DMS114 treated with DMSO at 0.1 percent for 48 hours (cell line): ENCODE results near the gene SLC25A44.

Experiments used
- DNase-seq: peaks from one replicate; lab custom pipeline; 2025; ENCODE audit not compliant: unreplicated experiment; lab: John Stamatoyannopoulos, UW

The SLC25A44 gene, protein sequence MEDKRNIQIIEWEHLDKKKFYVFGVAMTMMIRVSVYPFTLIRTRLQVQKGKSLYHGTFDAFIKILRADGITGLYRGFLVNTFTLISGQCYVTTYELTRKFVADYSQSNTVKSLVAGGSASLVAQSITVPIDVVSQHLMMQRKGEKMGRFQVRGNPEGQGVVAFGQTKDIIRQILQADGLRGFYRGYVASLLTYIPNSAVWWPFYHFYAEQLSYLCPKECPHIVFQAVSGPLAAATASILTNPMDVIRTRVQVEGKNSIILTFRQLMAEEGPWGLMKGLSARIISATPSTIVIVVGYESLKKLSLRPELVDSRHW

DNA sequence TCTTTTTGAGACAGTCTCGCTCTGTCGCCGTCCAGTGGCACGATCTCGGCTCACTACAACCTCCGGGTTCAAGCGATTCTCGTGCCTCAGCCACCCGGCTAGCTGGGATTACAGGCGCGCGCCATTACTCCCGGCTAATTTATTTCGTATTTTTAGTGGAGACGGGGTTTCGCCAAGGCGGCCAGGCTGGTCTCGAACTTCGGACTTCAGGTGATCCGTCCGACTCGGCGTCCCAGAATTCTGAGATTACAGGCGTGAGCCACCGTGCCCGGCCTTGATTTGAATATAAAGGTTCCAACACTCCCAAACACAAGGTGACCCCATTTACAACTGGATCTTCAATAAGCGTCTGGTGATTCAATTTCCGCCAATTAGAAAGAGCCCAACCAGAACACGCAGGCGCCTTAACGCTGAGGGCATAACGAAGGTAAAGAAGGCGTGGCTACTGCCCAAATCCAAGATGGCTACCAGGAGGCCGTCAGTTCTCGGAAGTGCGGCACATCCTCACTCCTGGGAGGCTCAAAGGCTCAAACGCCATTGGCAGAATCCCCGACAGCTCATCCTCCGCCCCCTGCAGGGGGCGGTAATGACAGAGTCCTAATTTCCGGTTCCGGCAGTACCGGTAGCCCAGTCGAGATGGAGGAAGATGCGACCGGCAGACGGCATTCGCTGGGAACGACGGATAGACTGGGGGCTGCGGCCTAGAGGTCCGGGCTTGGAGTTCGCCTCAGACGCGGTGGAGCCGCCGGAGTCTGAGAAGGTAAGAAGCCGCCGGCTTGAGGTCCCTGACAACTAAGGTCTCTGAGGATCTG is at the start of gene SLC25A44:
Gene SLC25A44, plus strand, starts transcription at position 617 of the 812 bp plus-strand sequence. CDS start 5,744 bp downstream, outside the sequence.
- peak; percentile 100 for DNase-seq

DNA sequence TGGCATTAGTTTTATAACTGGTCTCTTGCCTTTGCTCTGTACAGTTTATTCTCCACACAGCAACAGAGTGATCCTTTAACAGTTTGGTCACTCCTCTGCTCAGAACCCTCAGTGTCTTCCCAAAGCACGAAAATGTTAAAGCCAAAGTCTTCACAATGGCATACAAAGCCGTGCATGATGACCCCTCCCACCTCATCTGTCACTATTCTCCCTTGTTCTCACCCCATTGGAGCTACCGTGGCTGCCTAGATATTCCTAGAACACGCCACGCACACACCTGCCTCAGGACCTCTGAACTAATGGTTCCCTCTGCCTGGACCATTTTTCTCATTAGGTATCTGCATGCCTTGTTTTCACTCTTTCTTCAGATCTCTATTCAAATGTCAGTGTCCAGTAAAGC is 49.2 kb upstream of the SLC25A44 start:
- DNase-seq, result no peak

DNA sequence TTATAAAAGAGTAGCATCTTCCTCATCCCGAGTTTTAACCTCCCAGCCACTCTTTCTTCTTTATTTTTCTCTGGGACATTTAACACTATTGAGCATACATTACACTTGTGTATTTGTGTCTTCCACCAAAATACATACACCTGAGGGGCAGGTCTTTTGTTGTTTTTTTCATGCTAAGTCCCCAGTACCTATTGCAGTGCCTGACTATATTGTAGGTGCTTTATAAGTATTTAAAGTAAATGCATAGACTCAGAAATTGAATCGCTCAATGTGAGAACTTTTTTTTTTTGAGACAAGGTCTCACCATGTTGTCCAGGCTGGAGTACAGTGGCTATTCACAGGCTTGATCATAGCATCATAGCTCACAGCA is 48.3 kb upstream of the SLC25A44 start:
- DNase-seq, result no peak

DNA sequence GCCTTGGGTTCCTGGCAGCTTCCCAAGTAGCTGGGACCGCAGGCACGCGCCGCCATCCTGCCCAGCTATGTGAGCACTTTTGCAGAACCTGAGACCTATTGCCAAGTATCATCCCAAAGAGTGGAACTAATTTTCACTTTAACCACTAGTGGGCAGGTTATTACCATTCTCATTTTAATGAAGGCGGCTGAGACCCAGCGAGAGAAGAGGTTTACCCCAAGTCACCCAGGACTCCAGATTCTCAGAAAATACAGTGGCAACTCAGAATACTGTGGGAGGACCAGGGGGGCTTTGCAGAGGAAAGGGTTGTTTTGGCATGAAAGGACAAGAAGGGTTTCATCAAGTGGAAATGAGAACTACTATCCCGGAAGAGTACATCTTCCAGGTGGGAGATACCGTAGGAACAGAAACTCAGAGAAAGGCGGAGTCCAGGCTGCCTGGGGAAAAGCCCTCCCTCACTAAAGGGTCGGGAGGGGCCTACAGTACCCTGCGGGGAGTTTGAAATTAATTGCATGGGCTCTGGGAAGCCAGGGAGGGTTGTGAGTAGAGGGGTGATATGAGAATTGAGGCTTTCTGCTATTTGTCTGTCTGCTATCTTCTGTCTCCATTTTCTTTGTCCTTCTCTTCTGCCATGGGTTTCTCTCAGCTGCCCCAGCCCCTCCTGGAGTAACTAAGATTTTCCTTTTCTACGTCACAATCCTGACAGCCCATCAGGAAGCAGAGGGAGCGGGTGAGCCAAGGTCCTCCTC is 47.7 kb upstream of the SLC25A44 start:
- peak; percentile 88 for DNase-seq

DNA sequence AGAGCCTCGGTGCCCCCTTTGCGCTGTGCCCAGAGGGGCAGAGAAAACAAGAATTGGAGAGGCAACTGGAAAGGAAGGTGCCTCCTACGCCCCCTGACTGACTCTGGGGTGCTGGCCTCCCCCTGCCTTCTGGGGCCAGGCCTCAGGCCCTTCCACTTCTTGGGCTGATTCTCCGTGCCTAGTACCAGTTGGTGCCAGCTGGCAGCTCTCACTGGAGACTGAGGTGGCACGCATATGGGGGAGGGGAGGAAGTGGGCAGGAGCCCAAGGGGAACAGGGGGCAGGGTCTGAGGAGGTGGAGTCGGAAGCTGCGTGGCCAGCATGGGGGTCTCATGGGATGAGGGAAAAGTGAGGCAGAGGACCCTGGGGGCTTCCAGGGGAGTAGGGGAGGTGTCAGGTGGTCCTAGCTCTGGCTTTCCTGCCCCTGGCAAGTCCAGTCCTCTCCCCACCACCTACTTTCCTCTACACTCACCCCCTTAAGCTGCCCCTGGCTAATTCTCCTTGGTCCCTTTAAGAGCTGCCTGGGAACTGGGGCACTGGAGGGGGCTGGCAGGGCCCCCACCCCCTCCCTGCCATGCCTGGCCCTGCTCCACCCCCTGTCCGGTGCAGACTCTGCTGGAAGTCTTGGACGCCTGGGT is 47.0 kb upstream of the SLC25A44 start:
- no peak for DNase-seq

DNA sequence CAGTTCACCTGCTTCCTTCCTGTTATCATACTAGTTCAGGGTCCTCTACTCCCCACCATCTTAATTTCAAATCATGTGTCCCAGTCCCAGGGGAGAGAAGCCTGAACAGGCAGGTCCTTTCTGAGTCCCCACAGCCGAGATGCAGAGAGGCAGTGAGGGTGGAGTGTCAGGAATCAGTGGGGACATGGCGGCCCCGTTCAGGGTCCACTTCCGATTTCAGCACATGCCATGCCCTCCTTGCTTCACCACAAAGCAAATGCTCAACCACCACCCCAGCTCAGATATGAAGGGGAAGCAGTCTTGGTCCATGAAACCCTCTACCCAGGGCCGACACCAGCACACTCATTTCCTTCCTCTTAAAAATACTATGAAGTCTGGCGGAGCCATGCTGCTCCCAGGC is 45.7 kb upstream of the SLC25A44 start:
- DNase-seq, result no peak

DNA sequence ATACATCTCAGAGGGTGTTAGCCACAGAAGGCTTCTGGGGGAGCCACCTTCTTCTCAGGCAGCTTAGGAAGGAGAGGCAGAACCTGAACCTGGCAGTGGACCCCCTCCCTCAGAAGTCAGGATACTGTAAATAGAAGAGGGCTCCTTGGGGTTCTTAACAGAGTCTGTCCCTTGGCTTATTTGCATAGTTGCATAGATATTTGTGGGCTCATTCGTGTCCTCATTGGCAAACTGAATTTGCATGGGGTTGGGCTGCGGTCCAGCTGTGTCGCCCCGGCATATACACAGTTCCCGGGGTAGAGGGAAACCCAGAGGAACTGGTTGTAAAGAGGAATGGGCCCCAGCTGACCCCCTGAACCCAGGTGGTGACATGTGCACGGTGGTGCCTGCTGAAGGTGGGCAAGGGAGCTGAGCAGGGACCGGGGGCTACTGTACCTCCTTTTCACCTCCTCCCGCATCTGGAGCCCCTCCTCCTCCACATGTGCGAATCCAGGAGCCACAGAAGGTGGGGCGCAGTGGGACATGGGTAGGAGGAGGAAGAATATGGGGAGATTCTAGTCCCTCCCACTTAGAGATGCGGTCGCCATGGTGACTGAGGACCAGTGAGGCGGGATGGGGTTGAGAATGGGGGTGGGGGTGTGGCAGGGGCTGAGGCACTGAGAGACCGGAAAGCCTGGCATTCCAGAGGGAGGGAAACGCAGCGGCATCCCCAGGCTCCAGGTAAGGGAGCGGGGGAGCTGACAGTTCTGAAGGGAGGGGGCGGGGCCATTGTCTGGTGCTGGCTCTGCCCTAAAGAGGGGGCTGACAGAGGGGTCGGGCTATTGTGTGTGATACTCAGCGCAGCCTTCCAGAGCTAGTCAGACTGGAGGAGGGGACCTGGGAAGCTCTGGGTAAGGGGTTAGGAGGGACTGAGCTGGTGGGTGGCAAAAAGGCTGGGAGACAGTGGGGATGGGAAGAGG is 44.3 kb upstream of the SLC25A44 start:
- DNase-seq, result no peak

DNA sequence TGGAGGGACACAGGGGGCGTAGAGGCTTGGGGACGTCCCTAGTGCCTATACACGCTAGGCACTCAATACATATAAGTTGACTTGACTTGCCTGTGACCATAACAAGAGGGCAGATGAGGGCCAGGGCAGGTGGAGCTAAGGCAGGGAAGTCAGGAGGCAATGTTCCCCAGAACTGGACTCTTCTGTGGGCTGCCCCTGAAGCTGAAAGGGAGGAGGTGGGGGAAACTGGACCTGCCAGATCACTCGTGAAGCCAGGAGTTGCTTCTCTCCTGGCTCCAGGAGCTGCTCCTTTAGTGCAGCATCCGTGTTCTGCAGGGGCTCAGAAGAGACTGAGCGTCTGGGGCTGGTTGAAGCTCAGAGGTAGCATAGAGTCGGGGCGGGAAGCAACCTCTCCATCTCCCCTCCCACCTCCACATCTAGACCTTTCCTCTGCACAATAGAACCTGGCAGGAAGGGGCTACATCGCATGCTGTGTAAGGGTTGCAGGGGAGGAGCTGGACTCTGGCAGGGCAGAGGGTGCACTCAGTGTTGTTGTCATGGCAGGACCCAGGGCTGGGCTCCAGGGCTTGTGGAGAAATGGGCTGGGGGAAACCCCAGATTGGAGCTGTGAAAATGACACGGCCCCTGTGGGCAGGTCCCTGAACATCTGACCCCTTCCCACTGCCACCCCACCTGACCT is 43.4 kb upstream of the SLC25A44 start:
- DNase-seq, result no peak

DNA sequence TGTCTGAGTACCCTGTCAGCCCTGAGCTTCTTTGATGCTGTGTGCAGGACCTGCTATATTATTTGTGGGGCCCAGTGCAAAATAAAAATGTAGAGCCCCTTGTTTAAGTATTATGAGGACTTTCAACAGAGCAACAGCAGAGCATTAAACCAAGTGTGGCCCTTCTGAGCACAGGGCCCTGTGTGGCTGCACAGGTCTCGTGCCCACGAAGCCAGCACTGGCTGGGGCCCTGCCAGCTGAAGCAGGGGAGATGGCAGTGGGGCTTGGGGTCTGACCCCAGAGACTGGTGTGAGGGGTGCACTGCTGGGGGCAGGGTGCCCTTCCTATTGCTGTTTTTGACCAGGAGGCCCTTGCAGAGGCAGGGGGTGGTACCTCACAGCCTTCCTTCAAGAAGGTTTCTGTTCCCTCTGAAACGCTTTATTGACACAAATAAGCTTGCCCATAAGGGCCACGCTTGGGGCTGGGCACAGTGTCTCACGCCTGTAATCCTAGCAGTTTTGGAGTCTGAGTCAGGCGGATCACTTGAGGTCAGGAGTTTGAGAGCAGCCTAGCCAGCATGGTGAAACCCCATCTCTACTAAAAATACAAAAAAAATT is 42.7 kb upstream of the SLC25A44 start:
- DNase-seq, result no peak

DNA sequence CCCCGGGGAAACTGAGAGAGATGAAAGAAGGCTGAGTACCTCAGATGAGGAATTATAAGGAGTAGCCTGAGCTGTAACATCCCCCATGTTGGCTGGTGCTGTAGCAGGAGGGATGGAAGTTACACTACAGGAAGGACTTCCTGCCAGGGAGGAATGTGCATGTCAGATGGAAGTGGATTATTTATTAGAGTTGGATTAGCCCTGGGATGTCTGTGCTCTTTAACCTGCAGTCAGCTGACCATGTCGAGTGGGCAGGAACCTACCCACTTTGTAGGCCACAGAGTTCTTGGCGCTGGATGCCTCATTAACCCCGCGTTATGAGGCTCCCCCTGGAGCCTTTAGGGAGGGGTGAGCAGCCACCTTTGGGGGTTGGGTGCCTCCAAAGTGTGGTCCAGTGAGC is 41.3 kb upstream of the SLC25A44 start:
- no peak for DNase-seq

DNA sequence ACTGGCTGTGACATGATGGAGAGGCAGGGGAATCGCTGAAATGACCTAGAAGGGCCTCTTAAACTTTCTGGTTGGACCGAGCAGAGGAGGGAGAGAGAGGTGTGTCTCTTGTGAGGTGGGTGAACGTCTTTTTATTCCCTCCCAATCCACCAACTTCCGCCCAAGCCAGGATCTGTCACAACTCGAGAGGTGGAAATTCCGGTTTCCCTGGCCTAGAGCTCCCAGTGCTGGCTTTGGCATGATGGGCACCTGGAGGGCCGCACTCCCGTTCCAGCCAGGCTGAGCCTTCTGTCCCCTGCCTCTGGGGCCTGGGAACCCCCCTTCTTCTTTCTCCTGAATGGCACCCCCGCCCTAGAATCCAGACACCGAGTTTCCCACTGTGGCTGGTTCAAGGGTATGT is 40.5 kb upstream of the SLC25A44 start, which contains the start of gene SEMA4A:
Gene SEMA4A, plus strand, starts transcription at position 224 of the 400 bp plus-strand sequence. CDS start 994 bp downstream, outside the sequence.
- no peak for DNase-seq

DNA sequence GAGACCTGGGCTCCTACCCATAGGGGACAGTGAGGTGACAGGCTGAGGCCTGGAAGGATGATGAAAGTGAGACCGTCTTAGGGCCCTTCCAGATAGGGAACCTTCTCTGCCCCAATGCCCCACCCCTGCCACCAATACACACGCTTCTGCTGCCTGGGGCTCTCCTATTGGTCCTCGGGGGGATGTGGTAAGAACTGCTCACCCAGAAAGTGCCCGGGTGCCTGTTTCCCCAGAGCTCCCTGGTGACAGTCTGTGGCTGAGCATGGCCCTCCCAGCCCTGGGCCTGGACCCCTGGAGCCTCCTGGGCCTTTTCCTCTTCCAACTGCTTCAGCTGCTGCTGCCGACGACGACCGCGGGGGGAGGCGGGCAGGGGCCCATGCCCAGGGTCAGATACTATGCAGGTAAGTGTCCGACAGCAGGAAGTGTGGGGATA is 39.6 kb upstream of the SLC25A44 start:
- DNase-seq, result no peak

DNA sequence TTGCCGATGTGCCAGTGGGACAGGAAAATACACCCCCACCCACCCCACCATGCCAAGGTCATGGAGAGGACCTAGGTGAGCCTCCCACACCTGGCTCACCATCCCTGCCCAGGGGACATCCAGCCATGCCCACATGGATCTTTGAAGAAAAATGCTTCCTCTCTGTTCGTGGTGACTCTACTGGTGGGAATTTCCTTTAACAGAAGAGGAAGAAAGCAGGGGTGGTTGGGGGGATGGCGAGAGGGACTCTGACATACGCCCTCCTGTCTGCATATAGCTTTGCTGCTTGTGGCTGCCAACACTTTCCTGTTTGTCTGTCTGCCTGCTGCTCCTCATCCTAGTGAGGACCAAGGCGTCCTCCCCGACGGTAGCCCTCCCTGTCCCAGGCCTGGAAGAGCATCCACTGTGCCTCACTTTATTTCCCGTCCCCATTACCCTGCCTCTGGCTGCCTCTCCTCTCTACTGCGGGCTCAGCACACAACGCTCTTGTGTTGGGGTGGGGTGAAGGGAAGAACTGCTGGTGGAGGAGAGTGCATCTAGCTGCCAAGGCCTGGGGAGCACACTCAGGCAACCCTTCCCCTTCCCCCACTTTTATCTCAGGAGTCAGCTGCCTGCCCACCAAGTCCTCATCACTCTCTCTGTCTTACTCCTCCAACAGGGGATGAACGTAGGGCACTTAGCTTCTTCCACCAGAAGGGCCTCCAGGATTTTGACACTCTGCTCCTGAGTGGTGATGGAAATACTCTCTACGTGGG is 38.0 kb upstream of the SLC25A44 start:
- no peak for DNase-seq

DNA sequence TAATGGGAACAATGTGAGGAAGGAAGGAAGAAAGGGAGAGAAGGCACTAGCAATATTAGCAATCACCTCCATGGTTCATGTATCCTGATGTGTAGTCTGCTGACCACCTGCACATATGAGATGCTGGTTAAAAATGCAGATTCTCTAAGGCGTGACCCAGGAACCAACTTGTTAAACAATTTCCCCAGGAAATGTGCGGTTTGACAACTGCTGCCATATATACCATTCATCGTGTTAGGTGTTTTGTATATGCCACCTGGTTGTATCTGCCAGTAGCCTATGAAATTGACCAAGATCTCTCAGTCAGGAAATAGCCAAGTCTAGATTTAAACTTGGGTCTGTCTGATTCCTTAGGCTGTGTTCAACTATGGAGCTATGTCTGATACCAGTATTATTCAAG is 36.4 kb upstream of the SLC25A44 start:
- DNase-seq, result no peak

DNA sequence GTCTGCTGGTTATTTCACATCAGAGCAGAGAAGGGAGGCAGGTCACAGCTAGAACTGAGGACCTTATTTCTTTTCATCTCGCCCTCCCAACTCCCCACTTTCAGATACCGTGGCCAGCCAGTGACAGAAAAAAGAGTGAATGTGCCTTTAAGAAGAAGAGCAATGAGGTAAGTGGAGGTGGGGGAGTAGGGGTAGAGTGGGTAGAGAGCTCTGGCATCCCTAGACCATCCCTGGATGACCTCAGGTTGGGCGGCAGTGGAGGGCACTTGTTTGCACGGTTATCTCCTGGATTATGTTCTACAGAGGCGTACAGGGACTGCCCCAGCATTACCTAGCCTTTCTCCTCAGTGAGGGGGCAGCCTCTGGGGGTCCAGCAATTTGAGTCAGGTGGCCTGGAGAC is 35.9 kb upstream of the SLC25A44 start:
- no peak for DNase-seq

DNA sequence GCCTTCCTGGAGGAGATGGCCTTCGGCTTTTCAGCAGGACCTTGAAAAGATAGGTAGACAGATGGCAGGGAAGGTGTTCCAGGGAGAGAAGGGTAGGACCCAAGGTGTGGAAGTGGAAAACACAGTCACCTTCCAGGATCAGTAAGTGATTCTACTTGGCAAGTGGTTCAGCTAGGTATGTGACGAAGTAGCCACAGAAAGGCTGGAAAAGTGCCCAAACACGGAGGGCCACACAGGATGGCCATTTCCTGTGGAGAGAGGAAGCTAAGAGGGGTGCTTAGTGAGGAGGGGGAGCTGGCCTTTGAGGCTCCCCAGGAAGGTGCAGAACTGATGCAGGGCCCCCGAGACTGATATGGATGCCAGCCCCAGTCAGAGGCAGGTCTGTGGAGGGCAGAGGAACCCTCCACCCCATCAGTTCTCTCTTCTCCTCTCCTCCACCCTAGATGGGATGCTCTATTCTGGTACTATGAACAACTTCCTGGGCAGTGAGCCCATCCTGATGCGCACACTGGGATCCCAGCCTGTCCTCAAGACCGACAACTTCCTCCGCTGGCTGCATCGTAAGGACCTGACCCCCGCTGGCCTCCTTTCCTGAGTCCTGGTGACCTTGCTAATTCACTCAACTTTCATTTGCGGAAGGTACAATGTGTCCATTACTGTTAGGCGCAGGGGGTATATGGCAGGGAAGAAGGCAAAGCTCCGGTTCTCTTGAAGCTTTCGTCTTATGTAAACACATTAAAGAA is 33.7 kb upstream of the SLC25A44 start:
- DNase-seq, result no peak

DNA sequence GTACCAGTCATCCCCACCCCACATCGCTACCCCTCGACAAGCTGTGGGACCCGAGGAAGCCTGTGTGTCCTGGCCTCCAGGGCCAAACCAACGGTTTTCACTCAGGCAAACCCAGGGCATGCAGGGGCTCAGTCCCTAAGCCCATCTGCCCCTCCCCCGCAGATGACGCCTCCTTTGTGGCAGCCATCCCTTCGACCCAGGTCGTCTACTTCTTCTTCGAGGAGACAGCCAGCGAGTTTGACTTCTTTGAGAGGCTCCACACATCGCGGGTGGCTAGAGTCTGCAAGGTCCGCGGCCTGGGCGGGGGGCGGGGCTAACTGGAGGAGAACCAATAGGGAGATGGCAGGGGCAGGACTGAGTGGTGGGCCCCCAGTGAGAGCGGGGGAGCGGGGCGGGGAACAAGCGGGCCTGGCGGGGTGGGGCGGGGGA is 33.1 kb upstream of the SLC25A44 start:
- DNase-seq, result peak; percentile 70
